Erythroblast (primary cell): ENCODE data around the gene SQOR.

Source experiments
- GATA1 ChIP-seq: IDR thresholded peaks from 2 replicates; pipeline ENCODE4 v1.6.1; 2011; ENCODE audit warnings: low read depth, mild to moderate bottlenecking, control low read depth, low read length, moderate library complexity
- POLR2A ChIP-seq: IDR thresholded peaks from 2 replicates; pipeline ENCODE4 v1.6.1; 2011; ENCODE audit warnings: mild to moderate bottlenecking, low read length

DNA sequence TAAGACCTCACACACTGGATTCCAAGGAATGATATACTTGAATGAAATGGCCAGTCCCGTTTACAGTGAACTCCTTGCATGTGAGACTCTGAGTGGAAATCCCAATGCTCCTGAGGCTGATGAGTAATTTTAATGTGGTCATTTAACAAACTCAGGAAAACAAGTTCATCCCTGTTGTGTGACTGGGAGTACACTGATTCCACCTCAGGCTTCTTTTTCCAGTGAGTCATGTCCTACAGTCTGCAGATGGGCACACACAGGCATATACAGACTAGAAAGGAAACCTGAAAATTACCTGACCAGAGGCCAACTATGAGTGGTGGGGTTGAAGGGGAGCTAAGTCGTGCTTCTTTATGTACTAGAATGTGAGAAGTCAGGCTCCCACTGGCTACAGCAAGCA is 5.8 kb downstream of the SQOR start:
- TF ChIP-seq POLR2A (no peak), GATA1 (no peak)
